Activated CD4-positive, alpha-beta T cell treated with anti-CD3 and anti-CD28 coated beads, Interleukin-2, Interleukin-6, amounts not matched to agents 100 ng/mL and 50 ng/mL, durations not matched to agents 16 hours and 8 hours (primary cell): ENCODE data around the gene PUS1.

Experiments used
- DNase-seq: peaks from one replicate; pipeline ENCODE4 v3.0.0-alpha.2; 2020

The PUS1 gene

DNA sequence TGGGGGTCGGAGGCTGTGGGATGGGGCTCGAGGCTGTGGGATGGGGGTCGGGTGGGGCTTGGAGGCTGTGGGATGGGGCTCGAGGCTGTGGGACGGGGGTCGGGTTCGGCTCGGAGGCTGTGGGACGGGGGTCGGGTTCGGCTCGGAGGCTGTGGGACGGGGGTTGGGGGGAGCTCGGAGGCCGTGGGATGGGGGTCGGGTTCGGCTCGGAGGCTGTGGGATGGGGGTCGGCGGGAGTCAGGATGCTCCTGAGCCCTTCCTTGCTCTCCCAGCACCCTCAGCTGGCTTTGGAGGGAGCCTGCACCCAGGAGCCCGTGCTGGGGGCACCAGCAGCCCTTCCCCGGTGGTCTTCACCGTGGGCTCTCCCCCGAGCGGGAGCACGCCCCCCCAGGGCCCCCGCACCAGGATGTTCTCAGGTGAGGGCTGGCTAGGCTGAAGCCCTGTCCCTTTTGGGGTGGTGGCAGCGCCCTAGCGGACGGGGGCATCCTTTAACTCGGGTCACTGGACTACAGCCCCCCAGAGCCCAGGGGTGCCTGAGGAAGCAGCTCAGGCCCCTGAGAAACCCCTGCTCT lies 11.9 kb upstream of the PUS1 start:
- no peak for DNase-seq

- no peak for DNase-seq
These were observed 11.3 kb upstream of the PUS1 start for GRCh38 chr12:131917711-131918306.

- DNase-seq, result no peak
These were observed 10.6 kb upstream of the PUS1 start for GRCh38 chr12:131918311-131919050.

DNA sequence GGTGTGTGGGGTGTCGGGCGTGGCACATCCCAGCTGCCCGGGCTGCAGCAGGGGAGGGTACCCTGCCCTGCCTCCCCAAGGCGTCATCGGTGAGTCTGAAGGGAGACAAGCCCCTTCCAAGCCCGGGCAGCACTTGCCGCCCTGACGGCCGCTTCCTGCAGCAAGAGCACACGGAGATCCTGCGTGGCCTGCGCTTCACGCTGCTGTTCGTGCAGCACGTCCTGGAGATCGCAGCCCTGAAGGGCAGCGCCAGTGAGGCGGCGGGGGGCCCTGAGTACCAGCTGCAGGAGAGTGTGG lies 10.1 kb upstream of the PUS1 start:
- no peak for DNase-seq

DNA sequence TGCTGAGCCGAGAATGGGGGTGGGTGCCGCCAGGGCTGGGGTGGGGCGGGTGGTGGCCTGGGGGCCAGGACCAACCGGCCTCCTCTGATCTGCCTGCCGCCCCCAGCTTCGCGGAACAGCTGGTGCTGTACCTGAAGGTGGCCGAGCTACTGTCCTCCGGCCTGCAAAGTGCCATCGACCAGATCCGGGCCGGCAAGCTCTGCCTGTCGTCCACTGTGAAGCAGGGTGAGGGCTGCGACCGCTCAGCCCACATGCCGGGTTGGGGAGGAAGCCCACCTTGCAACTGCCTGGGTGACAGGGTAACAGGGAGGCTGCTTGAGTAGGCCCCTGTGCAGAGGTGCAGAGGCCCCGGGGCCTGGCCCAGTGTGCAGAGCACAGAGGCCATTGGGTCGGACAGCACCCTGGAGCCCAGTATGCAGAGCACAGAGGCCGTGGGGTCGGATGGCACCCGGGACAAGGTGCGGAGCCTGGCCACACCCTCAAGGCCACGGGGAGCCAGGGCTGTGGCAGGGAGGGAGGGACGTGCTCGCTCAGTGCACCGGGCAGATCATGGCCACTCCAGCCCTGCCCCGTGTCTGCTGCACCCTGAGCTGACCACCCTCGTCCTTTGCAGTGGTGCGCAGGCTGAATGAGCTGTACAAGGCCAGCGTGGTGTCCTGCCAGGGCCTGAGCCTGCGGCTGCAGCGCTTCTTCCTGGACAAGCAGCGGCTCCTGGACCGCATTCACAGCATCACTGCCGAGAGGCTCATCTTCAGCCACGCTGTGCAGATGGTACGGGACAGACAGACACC lies 9.5 kb upstream of the PUS1 start:
- DNase-seq, result no peak

DNA sequence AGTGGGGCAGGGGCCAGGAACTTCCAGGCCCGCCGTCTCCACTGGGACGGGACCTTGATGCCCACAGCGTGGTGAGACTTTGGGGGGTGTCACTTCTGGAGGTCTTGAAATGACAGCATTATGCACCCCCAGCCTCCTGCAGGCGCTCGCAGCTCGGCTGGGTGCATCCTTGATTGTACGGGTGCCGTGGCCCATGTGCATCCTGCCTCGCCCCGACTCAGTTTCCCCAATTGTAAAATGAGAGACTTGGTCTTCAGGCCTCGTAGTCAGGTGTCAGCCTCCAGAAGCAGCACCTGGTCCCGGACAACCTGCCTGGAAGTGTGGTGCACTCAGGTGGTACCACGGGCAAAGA lies 8.9 kb upstream of the PUS1 start:
- DNase-seq, result no peak

DNA sequence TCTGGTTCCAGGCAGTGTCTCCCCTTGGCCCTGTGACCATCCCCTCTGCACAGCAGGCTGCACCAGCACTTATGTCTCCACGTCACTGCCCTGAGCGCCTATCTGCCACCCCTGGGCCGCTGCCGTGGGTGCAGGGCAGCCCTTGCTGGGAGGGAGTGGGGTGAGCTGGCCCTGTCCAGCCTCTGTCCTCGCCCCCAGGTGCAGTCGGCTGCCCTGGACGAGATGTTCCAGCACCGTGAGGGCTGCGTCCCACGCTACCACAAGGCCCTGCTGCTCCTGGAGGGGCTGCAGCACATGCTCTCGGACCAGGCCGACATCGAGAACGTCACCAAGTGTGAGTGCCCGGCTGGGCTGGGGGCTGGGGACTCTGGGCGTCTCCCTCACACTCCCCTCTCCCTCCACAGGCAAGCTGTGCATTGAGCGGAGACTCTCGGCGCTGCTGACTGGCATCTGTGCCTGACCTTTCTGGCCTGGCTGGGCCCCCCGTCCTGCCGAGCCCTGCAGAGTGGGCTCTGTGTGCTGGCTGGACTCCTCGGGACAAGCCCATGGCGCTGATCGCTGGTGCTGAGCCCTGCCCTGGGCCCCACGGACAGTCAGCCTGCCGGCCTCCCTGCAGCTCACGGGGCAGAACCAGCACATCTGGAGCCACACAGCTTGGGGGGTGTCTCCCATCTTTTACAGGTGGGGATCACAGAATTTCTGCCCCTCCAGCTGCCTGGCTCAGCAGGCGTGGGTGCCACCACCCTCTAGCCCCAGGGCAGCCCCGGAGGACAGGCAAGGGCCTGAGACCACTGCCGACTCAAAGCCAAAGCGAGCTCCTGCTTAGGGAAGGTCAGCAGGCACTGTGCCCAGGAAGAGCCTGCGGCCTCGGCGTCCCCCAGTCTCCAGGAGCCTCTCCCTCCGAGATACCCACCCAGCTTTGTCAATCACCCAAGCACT lies 7.9 kb upstream of the PUS1 start:
- no peak for DNase-seq

GRCh38 chr12:131921866-131922769 lies 7.0 kb upstream of the PUS1 start:
- DNase-seq, result no peak

GRCh38 chr12:131922772-131923171 lies 6.3 kb upstream of the PUS1 start:
- DNase-seq, result no peak

DNA sequence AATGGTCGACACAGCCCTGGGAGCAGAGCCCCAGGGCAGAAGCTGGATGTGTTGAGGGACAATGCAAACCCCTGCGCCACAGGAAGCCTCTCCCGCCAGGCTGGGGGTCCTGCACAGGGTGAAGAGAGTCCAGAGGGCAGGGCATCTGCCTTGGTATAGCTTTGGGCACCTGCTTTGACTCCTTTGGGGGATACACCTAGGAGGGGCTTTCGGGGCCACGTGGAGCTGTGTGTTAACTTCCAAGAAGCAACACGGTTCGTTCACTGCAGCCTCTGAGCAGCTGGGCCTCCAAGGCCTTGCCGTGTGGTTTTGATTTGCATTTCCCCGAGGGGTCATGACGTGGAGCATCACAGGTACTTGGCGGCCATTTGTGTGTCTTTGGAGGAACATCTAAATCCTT lies 5.8 kb upstream of the PUS1 start:
- DNase-seq, result no peak

DNA sequence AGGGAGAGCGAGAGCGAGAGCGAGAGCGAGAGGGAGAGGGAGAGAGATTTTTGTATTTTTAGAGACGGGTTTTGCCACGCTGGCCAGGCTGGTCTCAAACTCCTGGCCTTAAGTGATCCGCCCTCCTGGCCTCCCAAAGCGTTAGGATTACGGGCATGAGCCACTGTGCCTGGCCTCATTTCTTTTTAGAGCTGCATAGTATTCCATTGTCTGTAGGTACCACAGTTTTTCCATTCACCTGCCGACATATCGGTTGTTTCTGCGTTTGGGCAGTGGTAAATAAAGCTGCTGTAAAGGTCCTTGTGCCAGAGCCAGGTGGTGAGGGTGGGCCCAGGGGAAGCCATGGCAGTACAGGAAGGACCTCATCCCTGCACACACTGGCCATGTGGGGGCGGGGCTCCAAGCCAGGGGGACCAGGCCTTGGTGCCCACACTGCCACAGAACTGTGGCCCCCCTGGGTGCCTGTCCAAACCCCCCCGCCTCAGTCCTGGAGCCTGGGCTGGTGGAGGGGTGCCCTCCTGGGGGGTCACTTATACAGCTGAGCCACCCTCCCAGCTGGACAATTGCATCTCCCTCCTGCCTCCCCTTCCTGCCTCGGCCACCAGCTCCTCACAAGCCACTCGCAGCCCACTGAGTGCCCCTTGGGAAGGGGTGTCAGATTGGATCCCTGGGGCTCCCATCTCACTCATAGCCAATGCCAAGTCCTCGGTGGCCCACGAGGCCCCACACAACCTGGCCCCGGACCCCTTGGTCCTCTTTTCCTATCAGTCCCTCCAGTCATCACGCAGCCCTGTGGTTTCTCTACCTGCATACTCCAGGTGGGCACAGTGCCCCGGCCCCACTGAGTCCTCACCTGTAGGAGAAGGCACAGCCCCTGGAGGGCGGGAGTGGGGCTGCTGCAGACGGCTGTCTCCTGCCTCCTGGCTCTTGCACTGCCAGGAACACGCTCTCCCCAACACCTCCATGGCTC lies 1.7 kb upstream of the PUS1 start:
- no peak for DNase-seq

DNA sequence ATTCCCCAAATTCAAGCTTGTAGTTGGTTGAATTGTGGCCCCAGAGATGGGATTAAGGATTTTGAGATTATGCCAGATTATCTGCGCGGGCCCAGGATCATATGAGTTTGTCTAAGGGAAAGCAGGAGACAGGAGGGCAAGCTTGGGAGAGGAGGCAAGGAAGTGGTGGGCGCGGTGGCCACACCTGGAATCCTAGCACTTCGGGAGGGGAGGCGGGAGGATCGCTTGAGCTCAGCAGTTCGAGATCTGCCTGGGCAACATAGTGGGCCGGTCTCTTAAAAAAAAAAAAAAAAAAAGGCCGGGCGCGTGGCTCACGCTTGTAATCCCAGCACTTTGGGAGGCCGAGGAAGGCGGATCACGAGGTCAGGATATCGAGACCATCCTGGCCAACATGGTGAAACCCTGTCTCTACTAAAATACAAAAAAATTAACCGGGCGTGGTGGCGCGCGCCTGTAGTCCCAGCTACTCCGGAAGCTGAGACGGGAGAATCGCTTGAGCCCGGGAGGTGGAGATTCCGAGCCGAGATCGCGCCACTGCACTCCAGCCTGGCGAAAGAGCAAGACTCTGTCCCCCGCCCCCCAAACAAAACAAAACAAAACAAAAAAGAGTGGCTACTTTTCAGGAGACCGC lies 881 bp upstream of the PUS1 start:
- peak; percentile 54 for DNase-seq

DNA sequence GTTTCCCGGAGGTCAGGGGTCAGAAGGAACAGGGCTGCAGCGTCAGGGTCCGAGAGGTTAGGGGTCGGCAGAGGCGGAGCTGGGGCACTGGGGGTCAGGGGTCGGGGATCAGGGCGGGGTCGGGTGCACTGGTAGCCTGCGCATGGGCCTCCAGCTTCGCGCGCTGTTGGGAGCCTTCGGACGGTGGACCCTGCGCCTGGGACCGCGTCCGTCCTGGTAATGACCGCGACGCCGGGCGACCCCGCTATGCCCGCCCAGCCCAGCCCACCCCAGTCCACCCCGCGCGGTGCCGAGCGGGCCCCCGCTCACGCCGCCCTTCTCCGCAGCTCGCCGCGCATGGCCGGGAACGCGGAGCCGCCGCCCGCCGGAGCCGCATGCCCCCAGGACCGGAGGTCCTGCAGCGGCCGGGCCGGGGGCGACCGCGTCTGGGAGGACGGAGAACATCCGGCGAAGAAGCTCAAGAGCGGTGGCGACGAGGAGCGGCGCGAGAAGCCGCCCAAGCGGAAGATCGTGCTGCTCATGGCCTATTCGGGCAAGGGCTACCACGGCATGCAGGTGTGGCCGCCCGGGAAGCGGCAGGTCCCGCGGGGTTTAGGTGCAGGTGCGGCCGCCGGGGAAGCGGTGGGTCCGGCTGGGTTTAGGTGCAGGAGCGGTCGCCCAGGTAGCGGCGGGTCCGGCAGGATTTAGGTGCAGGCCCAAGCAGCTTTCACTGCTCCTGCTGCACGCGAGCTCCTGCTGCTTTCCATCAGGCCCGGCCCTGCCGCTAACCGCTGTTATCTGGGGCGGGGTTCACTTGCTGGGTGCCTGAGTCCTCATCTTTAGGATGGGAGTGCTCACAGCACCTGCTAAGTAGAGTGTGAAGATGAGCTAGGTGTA lies 743 bp downstream of the PUS1 start:
- DNase-seq, result peak; percentile 50

- no peak for DNase-seq
These were observed 1.4 kb downstream of the PUS1 start for GRCh38 chr12:131930510-131930909.

DNA sequence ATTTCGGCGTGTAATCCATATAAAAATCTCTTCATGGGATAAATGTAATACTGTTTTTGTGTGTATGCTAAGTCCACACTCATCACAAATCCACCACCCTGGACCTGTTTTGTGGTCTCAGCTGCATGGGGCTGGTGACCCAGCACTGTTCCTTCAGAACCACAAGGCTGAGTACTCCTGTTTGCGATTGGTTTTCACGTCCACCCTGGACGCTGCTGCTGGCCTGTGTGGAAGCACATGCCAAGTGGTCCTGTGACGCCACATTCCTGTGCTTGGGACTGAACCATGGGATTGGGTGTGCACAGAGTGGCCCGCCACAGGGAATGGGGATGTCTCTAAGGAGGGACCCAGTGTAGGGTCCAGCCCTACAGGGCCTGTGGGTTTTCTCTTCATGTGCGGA lies 4.3 kb downstream of the PUS1 start:
- DNase-seq, result no peak

DNA sequence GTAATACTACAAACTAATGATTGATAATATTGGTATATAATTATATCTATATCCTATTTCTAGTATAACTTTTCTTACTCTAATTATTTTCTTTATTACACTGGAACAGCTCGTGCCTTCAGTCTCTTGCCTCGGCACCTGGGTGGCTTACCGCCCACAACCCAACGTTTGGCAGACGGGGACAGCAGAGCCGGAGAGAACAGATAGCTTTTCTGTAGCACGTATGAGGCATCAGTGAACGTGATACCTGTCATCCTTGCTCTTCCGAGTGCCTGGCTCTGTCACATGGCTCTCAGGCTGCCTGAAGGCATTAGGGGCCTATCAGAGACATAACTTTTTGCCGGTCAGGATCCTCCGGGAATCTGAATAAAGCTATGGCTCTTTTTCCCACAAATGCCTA lies 5.5 kb downstream of the PUS1 start:
- DNase-seq, result no peak

- DNase-seq, result no peak
These were observed 9.0 kb downstream of the PUS1 start for GRCh38 chr12:131938082-131938481.

- no peak for DNase-seq
These were observed 9.9 kb downstream of the PUS1 start for GRCh38 chr12:131939007-131939406.

- no peak for DNase-seq
These were observed 11.1 kb downstream of the PUS1 start for GRCh38 chr12:131940141-131940547.
